ENCODE results near the gene ARPC5L. TPM values are rescaled to one million over a fixed set of nuclear protein-coding genes. Genes with fewer than 3 reads are reported as not detected.

Gene ARPC5L
- total RNA-seq, 1 donor from 2014 or later: 30.3 TPM

- H3K4me3 ChIP-seq (ENCODE audit: low read depth, low read length): no peak overlapping the region
- TF ChIP-seq, protein P1, sequence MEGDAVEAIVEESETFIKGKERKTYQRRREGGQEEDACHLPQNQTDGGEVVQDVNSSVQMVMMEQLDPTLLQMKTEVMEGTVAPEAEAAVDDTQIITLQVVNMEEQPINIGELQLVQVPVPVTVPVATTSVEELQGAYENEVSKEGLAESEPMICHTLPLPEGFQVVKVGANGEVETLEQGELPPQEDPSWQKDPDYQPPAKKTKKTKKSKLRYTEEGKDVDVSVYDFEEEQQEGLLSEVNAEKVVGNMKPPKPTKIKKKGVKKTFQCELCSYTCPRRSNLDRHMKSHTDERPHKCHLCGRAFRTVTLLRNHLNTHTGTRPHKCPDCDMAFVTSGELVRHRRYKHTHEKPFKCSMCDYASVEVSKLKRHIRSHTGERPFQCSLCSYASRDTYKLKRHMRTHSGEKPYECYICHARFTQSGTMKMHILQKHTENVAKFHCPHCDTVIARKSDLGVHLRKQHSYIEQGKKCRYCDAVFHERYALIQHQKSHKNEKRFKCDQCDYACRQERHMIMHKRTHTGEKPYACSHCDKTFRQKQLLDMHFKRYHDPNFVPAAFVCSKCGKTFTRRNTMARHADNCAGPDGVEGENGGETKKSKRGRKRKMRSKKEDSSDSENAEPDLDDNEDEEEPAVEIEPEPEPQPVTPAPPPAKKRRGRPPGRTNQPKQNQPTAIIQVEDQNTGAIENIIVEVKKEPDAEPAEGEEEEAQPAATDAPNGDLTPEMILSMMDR (IDR thresholded peaks at IDR 0.05; ENCODE audit: insufficient read depth, low read length, severe bottlenecking): no peak
- peaks cover 20% of the 10 kb centered on the region for H3K36me3 ChIP-seq (ENCODE audit: control insufficient read depth, insufficient read depth, low read length)
- no peaks in the 10 kb centered on the region for H3K27me3 ChIP-seq (ENCODE audit: control insufficient read depth, insufficient read depth, low read length)
- FAIRE-seq (no peak), DNase-seq (ENCODE audit: low read depth) (no peak)
Measured at GRCh38 chr9:124854161-124854560, 7.8 kb upstream of the ARPC5L start.

GRCh38 chr9:124854822-124855221, 7.1 kb upstream of the ARPC5L start:
- H3K4me3 ChIP-seq (ENCODE audit: low read depth, low read length): no peak overlapping the region

GRCh38 chr9:124855566-124855943, 6.4 kb upstream of the ARPC5L start:
- FAIRE-seq (no peak), DNase-seq (ENCODE audit: low read depth) (no peak)
- no peak overlapping the region for H3K4me3 ChIP-seq (ENCODE audit: low read depth, low read length)
- H3K36me3 ChIP-seq (ENCODE audit: control insufficient read depth, insufficient read depth, low read length): peaks cover 30% of the 10 kb centered on the region
- no peaks in the 10 kb centered on the region for H3K27me3 ChIP-seq (ENCODE audit: control insufficient read depth, insufficient read depth, low read length)
- TF ChIP-seq, protein P1 (IDR thresholded peaks at IDR 0.05; ENCODE audit: insufficient read depth, low read length, severe bottlenecking): no peak

More at GRCh38 chr9:124854822-124855221, 7.1 kb upstream of the ARPC5L start:
- H3K36me3 ChIP-seq (ENCODE audit: control insufficient read depth, insufficient read depth, low read length): peaks cover 24% of the 10 kb centered on the region
- no peak for FAIRE-seq
- DNase-seq (ENCODE audit: low read depth): no peak
- no peaks in the 10 kb centered on the region for H3K27me3 ChIP-seq (ENCODE audit: control insufficient read depth, insufficient read depth, low read length)
- TF ChIP-seq, protein P1 (IDR thresholded peaks at IDR 0.05; ENCODE audit: insufficient read depth, low read length, severe bottlenecking): no peak

- Histone ChIP-seq H3K27me3 (ENCODE audit: control insufficient read depth, insufficient read depth, low read length) (no peaks in the 10 kb centered on the region), H3K4me3 (ENCODE audit: low read depth, low read length) (no peak overlapping the region), H3K36me3 (ENCODE audit: control insufficient read depth, insufficient read depth, low read length) (peaks cover 34% of the 10 kb centered on the region)
- TF ChIP-seq, protein P1 (IDR thresholded peaks at IDR 0.05; ENCODE audit: insufficient read depth, low read length, severe bottlenecking): peak; percentile 50
- no peak for FAIRE-seq
- DNase-seq (ENCODE audit: low read depth): no peak
Measured at GRCh38 chr9:124855944-124856765, 5.8 kb upstream of the ARPC5L start.

GRCh38 chr9:124857533-124858162, 4.3 kb upstream of the ARPC5L start:
- no peaks in the 10 kb centered on the region for H3K27me3 ChIP-seq (ENCODE audit: control insufficient read depth, insufficient read depth, low read length)
- no peak overlapping the region for H3K4me3 ChIP-seq (ENCODE audit: low read depth, low read length)
- FAIRE-seq (no peak), DNase-seq (ENCODE audit: low read depth) (no peak)
- TF ChIP-seq, protein P1 (IDR thresholded peaks at IDR 0.05; ENCODE audit: insufficient read depth, low read length, severe bottlenecking): no peak
- H3K36me3 ChIP-seq (ENCODE audit: control insufficient read depth, insufficient read depth, low read length): peaks cover 35% of the 10 kb centered on the region

All from bronchial epithelial cell (primary cell).